ENCODE measurements around the gene LYRM2.

DNA sequence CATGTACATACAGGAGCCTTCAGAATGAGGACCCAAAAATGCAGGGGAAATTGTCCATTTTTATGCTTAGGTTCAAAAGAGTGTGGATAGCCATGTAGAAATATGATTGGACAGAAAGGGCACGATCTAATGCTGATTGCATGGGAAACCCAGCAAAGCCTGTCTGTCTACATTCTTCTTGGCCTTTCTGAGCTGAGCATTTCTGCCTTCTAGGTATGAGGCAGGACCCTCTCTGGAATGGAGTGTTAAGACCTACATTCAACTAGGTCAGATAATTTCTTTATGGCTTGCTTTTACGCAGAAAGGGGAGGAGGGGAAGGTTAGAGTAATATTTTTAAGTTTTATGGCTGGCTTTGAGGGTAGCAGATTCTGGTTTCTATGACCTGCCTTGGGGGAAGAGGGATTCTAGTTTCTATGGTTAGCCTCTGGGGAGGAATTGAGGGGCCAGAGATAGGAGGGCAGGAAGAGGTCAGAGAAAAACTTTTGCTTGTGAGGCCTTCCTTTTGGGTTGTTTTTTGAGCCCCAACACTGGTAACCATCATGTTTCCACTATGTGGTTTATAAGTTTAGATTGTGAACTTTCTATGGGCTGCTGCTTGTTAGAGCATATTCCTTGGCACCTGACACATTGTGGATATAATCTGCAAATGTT is 63.5 kb downstream of the LYRM2 start:
- TF ChIP-seq, protein P1, sequence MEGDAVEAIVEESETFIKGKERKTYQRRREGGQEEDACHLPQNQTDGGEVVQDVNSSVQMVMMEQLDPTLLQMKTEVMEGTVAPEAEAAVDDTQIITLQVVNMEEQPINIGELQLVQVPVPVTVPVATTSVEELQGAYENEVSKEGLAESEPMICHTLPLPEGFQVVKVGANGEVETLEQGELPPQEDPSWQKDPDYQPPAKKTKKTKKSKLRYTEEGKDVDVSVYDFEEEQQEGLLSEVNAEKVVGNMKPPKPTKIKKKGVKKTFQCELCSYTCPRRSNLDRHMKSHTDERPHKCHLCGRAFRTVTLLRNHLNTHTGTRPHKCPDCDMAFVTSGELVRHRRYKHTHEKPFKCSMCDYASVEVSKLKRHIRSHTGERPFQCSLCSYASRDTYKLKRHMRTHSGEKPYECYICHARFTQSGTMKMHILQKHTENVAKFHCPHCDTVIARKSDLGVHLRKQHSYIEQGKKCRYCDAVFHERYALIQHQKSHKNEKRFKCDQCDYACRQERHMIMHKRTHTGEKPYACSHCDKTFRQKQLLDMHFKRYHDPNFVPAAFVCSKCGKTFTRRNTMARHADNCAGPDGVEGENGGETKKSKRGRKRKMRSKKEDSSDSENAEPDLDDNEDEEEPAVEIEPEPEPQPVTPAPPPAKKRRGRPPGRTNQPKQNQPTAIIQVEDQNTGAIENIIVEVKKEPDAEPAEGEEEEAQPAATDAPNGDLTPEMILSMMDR (tag by site-specific recombination; IDR thresholded peaks at IDR 0.05), result no peak
- TF ChIP-seq ZNF792 (tag by site-specific recombination; IDR thresholded peaks at IDR 0.05), result no peak
- no peak for TF ChIP-seq ZNF133 (tag by site-specific recombination; IDR thresholded peaks at IDR 0.05)
- TF ChIP-seq ZNF529 (tag by site-specific recombination; IDR thresholded peaks at IDR 0.05; ENCODE audit: insufficient replicate concordance), result no peak
- TF ChIP-seq, protein P2, sequence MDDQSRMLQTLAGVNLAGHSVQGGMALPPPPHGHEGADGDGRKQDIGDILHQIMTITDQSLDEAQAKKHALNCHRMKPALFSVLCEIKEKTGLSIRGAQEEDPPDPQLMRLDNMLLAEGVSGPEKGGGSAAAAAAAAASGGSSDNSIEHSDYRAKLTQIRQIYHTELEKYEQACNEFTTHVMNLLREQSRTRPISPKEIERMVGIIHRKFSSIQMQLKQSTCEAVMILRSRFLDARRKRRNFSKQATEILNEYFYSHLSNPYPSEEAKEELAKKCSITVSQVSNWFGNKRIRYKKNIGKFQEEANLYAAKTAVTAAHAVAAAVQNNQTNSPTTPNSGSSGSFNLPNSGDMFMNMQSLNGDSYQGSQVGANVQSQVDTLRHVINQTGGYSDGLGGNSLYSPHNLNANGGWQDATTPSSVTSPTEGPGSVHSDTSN (CRISPR knock-in tag; IDR thresholded peaks at IDR 0.05), result no peak
- TF ChIP-seq ZNF549 (tag by site-specific recombination; IDR thresholded peaks at IDR 0.05), result no peak
- no peak for TF ChIP-seq ZNF660 (tag by site-specific recombination; IDR thresholded peaks at IDR 0.05)
- no peak for TF ChIP-seq ZNF423 (tag by site-specific recombination; IDR thresholded peaks at IDR 0.05)
- TF ChIP-seq, protein P3, sequence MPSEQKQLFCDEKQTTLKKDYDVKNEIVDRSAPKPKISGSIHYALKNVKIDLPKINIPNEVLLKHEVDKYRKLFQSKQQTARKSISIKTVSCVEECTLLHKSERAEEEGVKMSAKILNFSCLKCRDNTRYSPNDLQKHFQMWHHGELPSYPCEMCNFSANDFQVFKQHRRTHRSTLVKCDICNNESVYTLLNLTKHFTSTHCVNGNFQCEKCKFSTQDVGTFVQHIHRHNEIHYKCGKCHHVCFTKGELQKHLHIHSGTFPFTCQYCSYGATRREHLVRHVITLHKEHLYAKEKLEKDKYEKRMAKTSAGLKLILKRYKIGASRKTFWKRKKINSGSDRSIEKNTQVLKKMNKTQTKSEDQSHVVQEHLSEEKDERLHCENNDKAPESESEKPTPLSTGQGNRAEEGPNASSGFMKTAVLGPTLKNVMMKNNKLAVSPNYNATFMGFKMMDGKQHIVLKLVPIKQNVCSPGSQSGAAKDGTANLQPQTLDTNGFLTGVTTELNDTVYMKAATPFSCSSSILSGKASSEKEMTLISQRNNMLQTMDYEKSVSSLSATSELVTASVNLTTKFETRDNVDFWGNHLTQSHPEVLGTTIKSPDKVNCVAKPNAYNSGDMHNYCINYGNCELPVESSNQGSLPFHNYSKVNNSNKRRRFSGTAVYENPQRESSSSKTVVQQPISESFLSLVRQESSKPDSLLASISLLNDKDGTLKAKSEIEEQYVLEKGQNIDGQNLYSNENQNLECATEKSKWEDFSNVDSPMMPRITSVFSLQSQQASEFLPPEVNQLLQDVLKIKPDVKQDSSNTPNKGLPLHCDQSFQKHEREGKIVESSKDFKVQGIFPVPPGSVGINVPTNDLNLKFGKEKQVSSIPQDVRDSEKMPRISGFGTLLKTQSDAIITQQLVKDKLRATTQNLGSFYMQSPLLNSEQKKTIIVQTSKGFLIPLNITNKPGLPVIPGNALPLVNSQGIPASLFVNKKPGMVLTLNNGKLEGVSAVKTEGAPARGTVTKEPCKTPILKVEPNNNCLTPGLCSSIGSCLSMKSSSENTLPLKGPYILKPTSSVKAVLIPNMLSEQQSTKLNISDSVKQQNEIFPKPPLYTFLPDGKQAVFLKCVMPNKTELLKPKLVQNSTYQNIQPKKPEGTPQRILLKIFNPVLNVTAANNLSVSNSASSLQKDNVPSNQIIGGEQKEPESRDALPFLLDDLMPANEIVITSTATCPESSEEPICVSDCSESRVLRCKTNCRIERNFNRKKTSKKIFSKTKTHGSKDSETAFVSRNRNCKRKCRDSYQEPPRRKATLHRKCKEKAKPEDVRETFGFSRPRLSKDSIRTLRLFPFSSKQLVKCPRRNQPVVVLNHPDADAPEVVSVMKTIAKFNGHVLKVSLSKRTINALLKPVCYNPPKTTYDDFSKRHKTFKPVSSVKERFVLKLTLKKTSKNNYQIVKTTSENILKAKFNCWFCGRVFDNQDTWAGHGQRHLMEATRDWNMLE (tag by site-specific recombination; conservative IDR thresholded peaks at IDR 0.05; ENCODE audit: low read depth), result no peak
- no peak for TF ChIP-seq ZBTB8A (tag by site-specific recombination; IDR thresholded peaks at IDR 0.05)

All from HEK293 (cell line).